C4-2B (cell line): ENCODE results near the gene OSBPL5.

ENCODE experiments used
- CTCF ChIP-seq: fragments of 450-650 bp; conservative IDR thresholded peaks from 2 replicates; pipeline ENCODE4 v1.5.1; 2017; ENCODE audit warnings: mild to moderate bottlenecking
- ZFX ChIP-seq: fragments of 450-650 bp; IDR thresholded peaks from 2 replicates; pipeline ENCODE4 v1.6.1; 2017

- TF ChIP-seq CTCF (no peak), ZFX (no peak)
These were observed 34.6 kb downstream of the OSBPL5 start for GRCh38 chr11:3130269-3131071.
